ENCODE results near the gene MAPK10.

- TF ChIP-seq RAD21 (IDR thresholded peaks at IDR 0.05; ENCODE audit: low read depth) (no peak), MAX (IDR thresholded peaks at IDR 0.05) (no peak), EP300 (IDR thresholded peaks at IDR 0.05; ENCODE audit: borderline replicate concordance) (no peak), YY1 (IDR thresholded peaks at IDR 0.05; ENCODE audit: low read depth) (no peak), TAF1 (IDR thresholded peaks at IDR 0.05; ENCODE audit: low read depth) (no peak), NFIC (IDR thresholded peaks at IDR 0.05) (no peak), FOXM1 (IDR thresholded peaks at IDR 0.05; ENCODE audit: borderline replicate concordance, low read depth) (no peak), REST (IDR thresholded peaks at IDR 0.05; ENCODE audit: low read depth) (no peak), ZBTB7A (IDR thresholded peaks at IDR 0.05; ENCODE audit: low read depth) (no peak), CEBPB (IDR thresholded peaks at IDR 0.05) (no peak), TEAD4 (IDR thresholded peaks at IDR 0.05) (no peak), EGR1 (IDR thresholded peaks at IDR 0.05) (no peak), CREB1 (IDR thresholded peaks at IDR 0.05; ENCODE audit: low read depth) (no peak)
- TF ChIP-seq, protein P1, sequence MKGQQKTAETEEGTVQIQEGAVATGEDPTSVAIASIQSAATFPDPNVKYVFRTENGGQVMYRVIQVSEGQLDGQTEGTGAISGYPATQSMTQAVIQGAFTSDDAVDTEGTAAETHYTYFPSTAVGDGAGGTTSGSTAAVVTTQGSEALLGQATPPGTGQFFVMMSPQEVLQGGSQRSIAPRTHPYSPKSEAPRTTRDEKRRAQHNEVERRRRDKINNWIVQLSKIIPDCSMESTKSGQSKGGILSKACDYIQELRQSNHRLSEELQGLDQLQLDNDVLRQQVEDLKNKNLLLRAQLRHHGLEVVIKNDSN (IDR thresholded peaks at IDR 0.05) = no peak
These were observed 326.7 kb downstream of the MAPK10 start for GRCh38 chr4:86033171-86033570.

Data from Ishikawa (cell line).